Lung (tissue), 12 donors: Measurements from ENCODE around the gene ABHD16A. TPM values are rescaled to one million over a fixed set of nuclear protein-coding genes. Genes with fewer than 3 reads are reported as not detected.

Source experiments
- ATAC-seq: fragments of 200-7000 bp; cut with Tn5 transposase; one replicate; pipeline ENCODE4 v1.9.1; 2020; ENCODE audit warnings: moderate number of reproducible peaks; ENCODE audit not compliant: insufficient read depth, low FRiP score
- DNase-seq, 3 donors: peaks; one replicate each; pipeline ENCODE4 v3.0.0-alpha.2; 2013 to 2017
- H3K27ac ChIP-seq, 2 donors: one replicate each; pipeline ENCODE4 v1.5.1; 2013; ENCODE audit warnings: mild to moderate bottlenecking in 2 of 2, moderate library complexity in 2 of 2, control low read depth in 1 of 2, inconsistent platforms in 1 of 2, low read depth in 1 of 2, low read length in 1 of 2
- H3K27me3 ChIP-seq, 3 donors: one replicate each; pipeline ENCODE4 v1.5.1; 2013; ENCODE audit warnings: low read length in 2 of 3; ENCODE audit not compliant: control insufficient read depth in 3 of 3, insufficient read depth in 3 of 3
- H3K36me3 ChIP-seq, 4 donors: one replicate each; pipeline ENCODE4 v1.5.1; 2013; ENCODE audit warnings: low read length in 4 of 4, mild to moderate bottlenecking in 1 of 4, moderate library complexity in 1 of 4; ENCODE audit not compliant: control insufficient read depth in 4 of 4, insufficient read depth in 4 of 4
- H3K4me1 ChIP-seq, 5 donors: one replicate each; pipeline ENCODE4 v1.5.1; 2013; ENCODE audit warnings: low read length in 5 of 5, mild to moderate bottlenecking in 2 of 5, moderate library complexity in 1 of 5; ENCODE audit not compliant: control insufficient read depth in 5 of 5, insufficient read depth in 5 of 5
- H3K4me3 ChIP-seq: one replicate; pipeline ENCODE4 v1.5.1; 2013; ENCODE audit warnings: mild to moderate bottlenecking, control low read depth, moderate library complexity
- H3K9ac ChIP-seq, 2 donors: one replicate each; pipeline ENCODE4 v1.5.1; 2013; ENCODE audit warnings: low read length in 2 of 2, control low read depth in 1 of 2; ENCODE audit not compliant: insufficient read depth in 1 of 2
- H3K9me3 ChIP-seq, 4 donors: one replicate each; pipeline ENCODE4 v1.5.1; 2013; ENCODE audit warnings: low read length in 3 of 4, mild to moderate bottlenecking in 1 of 4, moderate library complexity in 1 of 4; ENCODE audit not compliant: control insufficient read depth in 4 of 4, insufficient read depth in 3 of 4
- CTCF ChIP-seq: IDR thresholded peaks from 2 replicates; pipeline ENCODE4 v1.5.1; 2012; ENCODE audit warnings: mild to moderate bottlenecking; ENCODE audit errors: control extremely low read depth, extremely low read depth
- WGBS, 2 donors: extraction: QIAGEN DNeasy Blood & Tissue Kit; methylation state at CpG; one replicate each; pipeline ENCODE4 v1.1.7; 2013; 5-methylcytosine and 5-hydroxymethylcytosine counted together
- polyA plus RNA-seq, 2 donors: library from polyadenylated mRNA; stranded (reverse); fragments of 200-250 nt; gene quantifications; one replicate each; pipeline ENCODE4 v1.2.1, GENCODE V29; 2013
- total RNA-seq, 2 donors: library from RNA; depleted of rRNA in 1 of 2; stranded (reverse); fragments of >200 nt in 1 of 2; gene quantifications; one replicate each; pipeline ENCODE4 v1.2.1, GENCODE V29; 2014 to 2021
- donor health status: control.
- donor health status: control.
- donor health status: Bipolar disorder and iron deficiency.
- donor health status: healthy.
- donor health status: DM: yes; HTN: yes; CAD: no.

ABHD16A gene
- total and polyA plus RNA-seq, 4 donors: 30.6 to 68.6 (median 53.6) TPM

DNA sequence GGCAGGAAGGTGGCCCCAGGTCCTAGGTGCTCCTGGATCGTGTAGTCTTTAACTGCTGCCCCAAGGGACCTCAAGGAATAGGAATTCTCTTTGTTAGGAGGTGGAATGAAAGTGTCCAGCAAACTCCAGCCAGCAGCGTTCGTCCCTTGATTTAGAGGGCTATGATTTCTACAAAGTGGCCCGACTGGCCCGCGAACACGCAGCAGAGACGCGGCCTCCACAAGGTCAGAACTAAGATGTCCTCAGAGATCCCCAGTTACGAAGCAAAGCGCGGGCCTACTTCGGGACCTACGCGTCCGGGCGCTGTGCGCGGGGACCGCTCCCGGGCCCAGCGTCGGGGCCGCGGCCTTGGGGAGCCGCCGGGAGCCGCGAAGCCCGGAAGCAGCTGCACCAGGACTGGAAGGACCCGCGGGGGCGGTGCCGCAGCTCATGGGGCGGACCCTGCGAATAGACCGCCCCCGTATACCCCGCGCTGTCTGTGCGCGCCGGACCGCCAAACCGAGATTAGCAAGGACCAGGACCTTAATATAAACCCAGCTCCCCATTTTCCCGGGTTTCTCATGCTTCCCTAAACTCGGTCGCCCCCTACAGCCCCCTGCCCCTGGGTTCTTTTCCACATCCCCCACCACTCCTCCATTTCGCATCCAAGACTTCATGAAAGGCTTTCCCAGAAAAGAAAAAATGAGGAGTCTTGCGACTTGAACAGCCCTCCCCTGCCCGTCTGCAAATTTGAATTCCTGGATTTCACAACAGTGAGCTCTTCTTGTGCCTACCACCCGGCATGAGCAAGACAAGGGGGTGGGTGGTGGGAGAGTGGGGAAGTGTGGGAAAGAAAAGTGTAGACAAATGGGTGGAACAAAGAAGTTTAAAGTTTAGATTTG, 42.5 kb downstream of the ABHD16A start, which contains the start of gene C6orf47:
TSS of gene C6orf47 (minus strand) at position 398 of the 881 bp plus-strand sequence. CDS start 831 bp downstream, outside the sequence.
- TF ChIP-seq CTCF: no peak
- H3K4me1 ChIP-seq: peaks cover 7 to 50% (median 11%) of the 10 kb centered on the region in 5 donors
- H3K4me3 ChIP-seq: peak within 1 kb of the TSS; percentile 79
- no peaks in the 10 kb centered on the region for H3K27me3 ChIP-seq
- H3K27ac ChIP-seq: peak within 1 kb of the TSS; percentile 85 to 95
- peak within 1 kb of the TSS; percentile 82 to 85 for H3K9ac ChIP-seq
- H3K9me3 ChIP-seq: no peaks in the 10 kb centered on the region
- 0% methylated on average over 44 to 52 of the region's 52 CpGs for WGBS, 2 donors
- H3K36me3 ChIP-seq: peaks cover 3 to 29% (median 7%) of the 10 kb centered on the region in 4 donors
- ATAC-seq (peak; percentile 84), DNase-seq (peak; percentile 90 to 94 (median 90))

DNA sequence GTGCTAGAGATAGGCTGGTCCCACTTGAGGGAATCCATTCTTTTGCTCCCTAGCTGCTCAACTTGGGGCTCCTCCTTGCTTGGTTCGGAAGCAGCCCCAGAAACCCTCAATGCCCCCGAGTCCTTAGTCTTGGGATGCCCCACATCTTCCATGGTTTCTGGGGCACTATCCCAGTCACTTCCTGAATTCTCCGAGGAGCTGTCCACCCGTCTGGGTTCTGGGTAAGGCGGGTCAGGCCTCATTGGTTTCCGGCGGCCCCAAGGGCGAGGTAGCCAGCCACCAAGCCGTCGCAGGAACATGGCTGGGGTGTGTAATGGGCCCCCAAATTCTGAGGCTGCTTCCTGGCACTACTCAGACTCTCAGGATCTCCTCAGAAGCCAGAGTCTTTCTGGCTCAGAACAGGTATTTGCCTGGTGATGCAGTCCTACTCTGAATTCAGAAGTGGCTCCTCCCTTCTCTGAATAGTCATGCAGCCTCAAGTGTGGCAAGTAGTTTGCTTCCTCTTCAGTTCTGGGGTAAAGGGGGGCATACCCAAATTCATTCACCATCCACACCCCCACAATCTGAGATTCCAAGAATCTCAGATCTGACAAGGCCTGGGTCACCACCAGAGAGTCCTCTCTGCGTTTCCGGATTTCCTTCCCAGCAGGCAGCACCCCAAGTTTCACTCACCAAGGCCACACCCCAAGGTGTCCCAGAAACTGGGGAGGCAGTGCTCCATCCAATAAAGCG, 43.3 kb downstream of the ABHD16A start:
- peak in 2 of 3 donors; percentile 28 to 47 for DNase-seq
- peaks cover 7 to 50% (median 11%) of the 10 kb centered on the region in 5 donors for H3K4me1 ChIP-seq

DNA sequence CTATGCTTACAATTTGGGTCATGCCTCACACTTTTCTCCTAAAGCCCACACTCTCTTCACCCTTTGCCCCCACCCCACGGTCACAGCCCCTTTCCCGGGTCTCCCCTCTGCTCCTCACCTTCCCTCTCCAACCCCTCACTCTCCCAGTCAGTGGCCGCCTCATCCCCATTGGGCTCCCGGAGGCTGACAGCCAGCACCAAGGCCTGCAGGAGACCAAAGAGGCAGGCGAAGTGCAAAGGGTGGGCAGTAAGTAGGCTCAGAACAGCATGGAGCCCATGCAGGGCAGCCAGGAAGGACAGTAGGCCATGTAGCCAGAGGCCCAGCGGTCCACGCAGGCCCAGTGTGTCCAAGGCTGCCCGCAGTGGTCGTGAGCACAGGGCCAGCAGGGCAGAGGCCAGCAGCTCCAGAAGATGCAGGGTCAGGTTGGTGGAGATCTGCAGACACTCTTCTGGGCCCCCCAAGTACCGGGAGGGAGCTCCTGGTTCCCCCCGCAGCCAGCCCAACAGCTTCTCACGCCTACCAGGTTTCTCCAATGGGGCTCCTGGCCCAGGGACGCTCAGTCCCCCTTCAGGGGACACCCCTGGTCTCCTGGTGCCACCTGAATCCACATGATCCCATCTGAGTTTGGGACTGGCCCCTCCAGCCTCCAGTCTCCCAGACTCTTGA, 44.0 kb downstream of the ABHD16A start:
- DNase-seq (no peak), ATAC-seq (no peak)
- Histone ChIP-seq H3K36me3 (peaks cover 3 to 29% (median 7%) of the 10 kb centered on the region in 4 donors), H3K27me3 (no peaks in the 10 kb centered on the region), H3K4me1 (peaks cover 7 to 46% (median 11%) of the 10 kb centered on the region in 5 donors), H3K9me3 (no peaks in the 10 kb centered on the region), H3K27ac (peak overlapping the region in 1 of 2 donors; percentile 95), H3K4me3 (peak overlapping the region; percentile 79), H3K9ac (no peak overlapping the region)
- TF ChIP-seq CTCF: no peak
- WGBS, 2 donors: 85 to 92% methylated on average over 13 of the region's 13 CpGs

More for the DNA sequence above, 43.3 kb downstream of the ABHD16A start:
- H3K9me3 ChIP-seq: no peaks in the 10 kb centered on the region
- H3K27me3 ChIP-seq: no peaks in the 10 kb centered on the region
- peak overlapping the region; percentile 79 for H3K4me3 ChIP-seq
- H3K36me3 ChIP-seq: peaks cover 3 to 29% (median 7%) of the 10 kb centered on the region in 4 donors
- TF ChIP-seq CTCF: no peak
- peak overlapping the region; percentile 85 to 95 for H3K27ac ChIP-seq
- WGBS, 2 donors: 18 to 23% methylated on average over 13 of the region's 13 CpGs
- peak; percentile 37 for ATAC-seq
- H3K9ac ChIP-seq: peak overlapping the region; percentile 82 to 85
